Sigmoid colon (tissue), 3 donors: ENCODE measurements around the gene FXR2.

Source experiments
- CTCF ChIP-seq, 4 experiments: fragments of 450-650 bp in 3 of 4; fragments of 200-600 bp in 1 of 4; IDR thresholded peaks; one replicate each; pipeline ENCODE4 v1.5.1; 2016 to 2019; ENCODE audit warnings: antibody characterized with exemption in 4 of 4, mild to moderate bottlenecking in 3 of 4, moderate library complexity in 2 of 4
- POLR2A ChIP-seq, 2 donors: fragments of 450-650 bp; IDR thresholded peaks; one replicate each; pipeline ENCODE4 v1.6.1; 2016; ENCODE audit warnings: antibody characterized with exemption in 2 of 2, mild to moderate bottlenecking in 2 of 2, moderate library complexity in 2 of 2

GRCh38 chr17:7573324-7574080 is 41.2 kb downstream of the FXR2 start:
- TF ChIP-seq POLR2A (IDR thresholded peaks at IDR 0.05) = peak in 1 of 2 donors; percentile 39
- no peak for TF ChIP-seq CTCF (IDR thresholded peaks at IDR 0.05)
